PC-3 (cell line): ENCODE data around the gene PLVAP.

ENCODE experiments used
- CTCF ChIP-seq: fragments of 300-600 bp; sonication (generic); conservative IDR thresholded peaks from 2 replicates; pipeline ENCODE4 v1.5.1; 2017; ENCODE audit warnings: antibody characterized with exemption, low read depth, mild to moderate bottlenecking, low read length
- EZH2 ChIP-seq: fragments of 300-600 bp; sonication (generic); IDR thresholded peaks from one replicate; pipeline ENCODE4 v1.6.1; 2017; ENCODE audit warnings: antibody characterized with exemption, mild to moderate bottlenecking, low read length; ENCODE audit not compliant: unreplicated experiment
- EZH2phosphoT487 ChIP-seq: fragments of 300-600 bp; sonication (generic); IDR thresholded peaks from 2 replicates; pipeline ENCODE4 v1.6.1; 2018; ENCODE audit warnings: mild to moderate bottlenecking, antibody characterized with exemption, low read length, borderline replicate concordance

GRCh38 chr19:17322854-17323253 is 54.3 kb downstream of the PLVAP start:
- no peak for TF ChIP-seq CTCF
- no peak for TF ChIP-seq EZH2
- TF ChIP-seq EZH2phosphoT487: no peak
